Mucosa of stomach (tissue), 1 donor: ENCODE results near the gene CRHR1.

ENCODE experiments used
- H3K27me3 ChIP-seq: one replicate; pipeline ENCODE4 v1.7.0; 2013; ENCODE audit warnings: mild to moderate bottlenecking, low read length; ENCODE audit not compliant: control insufficient read depth, insufficient read depth
- H3K36me3 ChIP-seq: one replicate; pipeline ENCODE4 v1.7.0; 2013; ENCODE audit warnings: low read length; ENCODE audit not compliant: control insufficient read depth, insufficient read depth
- H3K4me1 ChIP-seq: one replicate; pipeline ENCODE4 v1.7.0; 2013; ENCODE audit warnings: mild to moderate bottlenecking, low read length; ENCODE audit not compliant: control insufficient read depth, insufficient read depth
- H3K4me3 ChIP-seq: one replicate; pipeline ENCODE4 v1.7.0; 2013; ENCODE audit warnings: low read length
- H3K9ac ChIP-seq: one replicate; pipeline ENCODE4 v1.7.0; 2013; ENCODE audit warnings: mild to moderate bottlenecking, low read length, moderate library complexity
- H3K9me3 ChIP-seq: one replicate; pipeline ENCODE4 v1.7.0; 2013; ENCODE audit warnings: mild to moderate bottlenecking, low read length, moderate library complexity; ENCODE audit not compliant: control insufficient read depth
- donor health status: Pancreatic carcinoma.

The CRHR1 gene

DNA sequence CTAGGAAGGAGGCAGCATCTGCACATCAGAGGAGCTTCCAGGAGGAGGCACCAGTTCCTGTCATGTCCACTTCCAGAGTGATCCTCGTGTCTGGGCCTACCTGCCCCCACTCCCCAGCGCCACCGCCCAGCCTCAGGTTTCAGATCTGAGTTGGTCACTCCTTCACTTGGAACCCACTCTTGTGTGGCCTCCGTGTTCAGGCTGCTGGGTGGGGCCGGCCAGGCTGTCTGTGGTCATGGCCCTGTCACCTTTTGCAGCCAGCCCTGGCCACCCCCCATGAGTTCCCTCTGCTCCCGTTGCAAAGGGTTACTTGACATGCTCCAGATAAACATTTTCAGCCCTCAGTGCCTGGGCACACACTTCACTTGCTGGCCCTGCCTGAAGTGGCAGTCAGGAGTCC, 33.9 kb downstream of the CRHR1 start:
- H3K36me3 ChIP-seq, result no peaks in the 10 kb centered on the region
- no peaks in the 10 kb centered on the region for H3K9me3 ChIP-seq
- H3K4me1 ChIP-seq, result no peaks in the 10 kb centered on the region
- no peak overlapping the region for H3K9ac ChIP-seq
- no peak overlapping the region for H3K4me3 ChIP-seq
- no peaks in the 10 kb centered on the region for H3K27me3 ChIP-seq

DNA sequence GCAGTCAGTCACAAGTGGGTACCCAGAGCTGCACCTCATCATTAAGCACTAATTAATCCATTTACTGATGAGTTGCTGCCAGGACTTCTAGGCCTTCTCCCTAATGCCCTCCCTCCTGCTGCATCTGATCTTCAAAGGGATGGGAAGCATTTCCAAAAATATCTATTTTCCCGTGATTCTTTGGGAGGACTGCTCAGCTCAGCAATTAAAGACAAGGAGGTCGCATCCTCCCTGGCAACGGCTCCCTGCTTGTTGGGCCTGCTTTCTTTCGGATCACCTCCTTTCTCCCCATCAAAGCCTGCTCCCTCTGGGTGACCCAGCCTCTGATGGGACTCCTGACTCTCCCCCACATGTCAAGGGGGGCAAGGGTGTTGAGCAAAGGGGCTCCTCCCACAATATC, 34.6 kb downstream of the CRHR1 start:
- no peaks in the 10 kb centered on the region for H3K9me3 ChIP-seq
- no peak overlapping the region for H3K4me3 ChIP-seq
- no peaks in the 10 kb centered on the region for H3K4me1 ChIP-seq
- H3K9ac ChIP-seq, result no peak overlapping the region
- no peaks in the 10 kb centered on the region for H3K36me3 ChIP-seq
- H3K27me3 ChIP-seq, result no peaks in the 10 kb centered on the region

DNA sequence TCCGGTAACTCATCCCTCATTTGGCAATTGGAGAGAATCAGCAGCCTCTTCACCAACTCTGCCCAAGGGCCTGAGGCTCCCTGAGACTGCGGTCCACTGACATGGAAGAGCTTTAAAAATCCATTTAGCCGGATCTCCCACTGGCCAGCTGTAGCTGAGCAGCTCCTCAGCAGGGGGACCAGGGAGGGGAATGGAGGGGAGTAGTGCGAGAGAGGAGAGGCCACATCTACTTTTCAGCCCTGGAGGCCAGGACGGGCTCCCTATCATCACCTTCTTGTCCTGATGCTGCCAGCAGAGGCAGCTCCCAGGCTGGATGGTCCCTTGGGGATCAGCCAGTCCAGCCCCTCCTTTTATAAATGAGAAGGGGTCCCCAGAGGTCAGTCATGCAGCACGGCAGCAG, 35.5 kb downstream of the CRHR1 start:
- H3K9ac ChIP-seq, result no peak overlapping the region

DNA sequence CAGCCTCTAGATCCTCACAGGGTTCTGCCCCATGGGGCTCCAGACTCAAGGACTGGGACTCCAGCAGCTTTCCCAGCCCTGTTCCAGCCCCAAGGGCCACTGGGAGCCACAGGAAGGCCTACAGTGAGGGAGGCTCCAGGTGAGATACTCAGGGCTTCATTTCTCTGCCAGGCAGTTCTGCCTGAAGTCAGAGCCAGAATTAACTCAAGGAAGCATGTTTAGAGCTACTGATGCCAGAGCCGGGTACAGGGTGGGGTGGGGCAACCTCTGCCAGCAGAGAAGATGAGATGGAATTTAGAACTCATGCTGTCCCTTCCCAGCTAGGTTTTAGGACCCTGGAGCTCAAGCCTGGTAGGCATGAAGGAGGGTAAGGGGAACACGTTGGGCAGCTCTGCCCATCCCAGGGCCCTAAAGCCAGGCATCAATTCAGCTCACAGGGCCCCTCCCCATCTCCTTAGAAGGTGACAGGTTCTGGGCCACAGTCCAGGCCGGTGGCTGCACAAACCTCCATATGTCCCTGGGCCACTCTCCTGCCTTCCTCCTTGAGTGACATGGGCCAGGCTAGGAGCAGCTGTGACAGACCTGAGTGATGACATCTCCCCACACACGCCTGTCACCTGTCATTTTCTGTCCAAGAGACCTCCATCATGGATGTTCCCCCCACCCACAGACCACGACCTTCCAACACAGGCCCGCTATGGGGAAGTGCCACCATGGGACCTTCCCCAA, 36.1 kb downstream of the CRHR1 start:
- Histone ChIP-seq H3K4me1 (no peaks in the 10 kb centered on the region), H3K4me3 (no peak overlapping the region), H3K9ac (no peak overlapping the region), H3K9me3 (no peaks in the 10 kb centered on the region), H3K27me3 (no peaks in the 10 kb centered on the region), H3K36me3 (no peaks in the 10 kb centered on the region)

More for the DNA sequence above, 35.5 kb downstream of the CRHR1 start:
- Histone ChIP-seq H3K9me3 (no peaks in the 10 kb centered on the region), H3K36me3 (no peaks in the 10 kb centered on the region), H3K4me3 (no peak overlapping the region), H3K27me3 (no peaks in the 10 kb centered on the region), H3K4me1 (no peaks in the 10 kb centered on the region)

DNA sequence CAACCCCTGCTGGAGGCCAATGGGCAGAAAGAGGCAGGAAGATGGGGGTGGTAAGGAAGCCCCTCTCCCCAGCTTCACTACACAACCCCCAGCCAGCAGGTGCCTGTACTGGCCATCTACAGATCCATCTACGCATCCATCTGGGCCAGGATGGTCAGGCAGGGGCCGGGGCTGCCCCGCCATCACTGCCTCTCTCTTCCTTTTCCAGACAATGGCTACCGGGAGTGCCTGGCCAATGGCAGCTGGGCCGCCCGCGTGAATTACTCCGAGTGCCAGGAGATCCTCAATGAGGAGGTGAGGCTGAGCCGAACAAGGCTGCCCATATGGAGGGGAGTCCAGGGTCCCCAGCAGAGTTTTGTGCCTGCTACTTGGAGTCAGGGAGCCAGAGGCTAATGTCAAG, 37.0 kb downstream of the CRHR1 start:
- Histone ChIP-seq H3K9me3 (no peaks in the 10 kb centered on the region), H3K36me3 (no peaks in the 10 kb centered on the region), H3K9ac (no peak overlapping the region), H3K27me3 (no peaks in the 10 kb centered on the region), H3K4me1 (no peaks in the 10 kb centered on the region), H3K4me3 (no peak overlapping the region)

DNA sequence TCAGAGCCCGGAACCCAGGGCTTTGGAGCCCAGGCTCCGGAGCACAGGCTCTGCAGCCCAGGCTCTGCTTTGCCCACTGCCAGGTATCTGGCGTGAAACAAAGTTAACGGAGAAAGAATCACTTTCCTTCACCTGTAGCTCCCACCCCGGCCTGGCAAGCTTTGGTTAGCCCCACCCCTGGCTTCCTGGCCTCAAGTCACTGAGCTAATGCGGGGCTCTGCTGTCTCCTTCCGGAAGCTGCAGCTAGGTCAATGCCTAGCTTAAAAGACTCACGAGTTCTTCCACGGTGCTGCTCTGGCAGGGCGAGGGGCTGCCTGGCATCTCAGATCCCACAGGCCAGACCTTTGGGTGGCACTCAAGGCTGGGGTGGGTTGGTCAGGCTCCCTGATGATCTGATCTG, 39.5 kb downstream of the CRHR1 start:
- no peak overlapping the region for H3K9ac ChIP-seq
- H3K4me3 ChIP-seq, result no peak overlapping the region
- H3K27me3 ChIP-seq, result no peaks in the 10 kb centered on the region
- H3K9me3 ChIP-seq, result no peaks in the 10 kb centered on the region
- no peaks in the 10 kb centered on the region for H3K36me3 ChIP-seq
- H3K4me1 ChIP-seq, result no peaks in the 10 kb centered on the region

- no peaks in the 10 kb centered on the region for H3K4me1 ChIP-seq
These were observed 40.4 kb downstream of the CRHR1 start for GRCh38 chr17:45824475-45824874.

GRCh38 chr17:45824901-45825492, 40.9 kb downstream of the CRHR1 start:
- Histone ChIP-seq H3K36me3 (no peaks in the 10 kb centered on the region), H3K27me3 (peaks cover 4% of the 10 kb centered on the region), H3K9me3 (no peaks in the 10 kb centered on the region), H3K4me1 (no peaks in the 10 kb centered on the region), H3K4me3 (no peak overlapping the region), H3K9ac (no peak overlapping the region)

More at GRCh38 chr17:45824475-45824874, 40.4 kb downstream of the CRHR1 start:
- Histone ChIP-seq H3K36me3 (no peaks in the 10 kb centered on the region), H3K9me3 (no peaks in the 10 kb centered on the region), H3K27me3 (peaks cover 1% of the 10 kb centered on the region), H3K9ac (no peak overlapping the region), H3K4me3 (no peak overlapping the region)

GRCh38 chr17:45825792-45826191, 41.7 kb downstream of the CRHR1 start:
- H3K9ac ChIP-seq, result no peak overlapping the region
- peaks cover 4% of the 10 kb centered on the region for H3K27me3 ChIP-seq
- H3K36me3 ChIP-seq, result no peaks in the 10 kb centered on the region
- H3K9me3 ChIP-seq, result no peaks in the 10 kb centered on the region
- H3K4me1 ChIP-seq, result no peaks in the 10 kb centered on the region
- no peak overlapping the region for H3K4me3 ChIP-seq

DNA sequence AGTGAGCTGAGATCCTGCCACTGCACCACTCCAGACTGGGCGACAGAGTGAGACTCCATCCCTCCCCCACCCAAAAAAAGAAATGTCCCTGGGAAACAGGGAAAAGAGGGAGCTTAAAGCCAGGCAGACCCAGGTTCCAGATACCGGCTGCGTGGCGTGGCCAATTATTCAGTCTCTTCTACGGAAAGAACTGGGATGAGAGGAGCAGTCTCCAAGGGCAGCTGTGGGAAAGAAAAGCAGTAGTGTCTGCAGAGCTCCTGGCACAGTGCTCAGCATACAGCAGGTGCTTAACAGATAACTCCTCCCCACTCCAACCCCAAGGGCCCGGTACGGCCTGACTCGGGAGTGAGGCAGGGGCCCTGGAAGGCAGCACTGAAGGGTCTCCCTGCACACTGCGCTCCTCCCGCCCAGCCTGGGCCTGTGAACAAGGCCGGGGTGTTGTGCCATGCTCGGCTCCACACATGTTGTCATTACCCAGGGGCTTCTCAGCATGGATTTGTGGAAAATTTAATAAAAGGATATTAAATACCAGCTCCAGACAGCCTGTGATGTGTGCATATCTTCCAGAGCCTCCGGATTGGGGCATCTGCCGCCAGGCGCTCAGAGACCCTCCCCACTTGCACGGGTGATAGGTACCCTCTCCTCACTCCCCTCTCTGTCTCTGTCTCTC, 42.9 kb downstream of the CRHR1 start:
- Histone ChIP-seq H3K36me3 (no peaks in the 10 kb centered on the region), H3K4me1 (no peaks in the 10 kb centered on the region), H3K4me3 (no peak overlapping the region), H3K9me3 (no peaks in the 10 kb centered on the region), H3K27me3 (peaks cover 8% of the 10 kb centered on the region), H3K9ac (no peak overlapping the region)

GRCh38 chr17:45828171-45828570, 44.1 kb downstream of the CRHR1 start:
- H3K9ac ChIP-seq, result no peak overlapping the region
- H3K4me1 ChIP-seq, result no peaks in the 10 kb centered on the region
- no peak overlapping the region for H3K4me3 ChIP-seq
- peaks cover 8% of the 10 kb centered on the region for H3K27me3 ChIP-seq
- no peaks in the 10 kb centered on the region for H3K36me3 ChIP-seq
- H3K9me3 ChIP-seq, result no peaks in the 10 kb centered on the region

GRCh38 chr17:45828582-45829133, 44.5 kb downstream of the CRHR1 start:
- no peak overlapping the region for H3K9ac ChIP-seq
- peaks cover 8% of the 10 kb centered on the region for H3K27me3 ChIP-seq
- no peaks in the 10 kb centered on the region for H3K36me3 ChIP-seq

More at GRCh38 chr17:45828582-45829133, 44.5 kb downstream of the CRHR1 start:
- Histone ChIP-seq H3K9me3 (no peaks in the 10 kb centered on the region), H3K4me3 (no peak overlapping the region), H3K4me1 (no peaks in the 10 kb centered on the region)
